ENCODE data around the gene CR1L.
A peak's percentile ranks its signal among the peaks of the same experiment; 100 is the strongest.
"Not testable (repeated sequence)": the region's sequence is repeated elsewhere in the genome, so short reads cannot be mapped to it uniquely, and the experiment has no call there.

CR1L gene

GRCh38 chr1:207753611-207754010 is 108.7 kb downstream of the CR1L start:
- peaks cover 44% of the 10 kb centered on the region for H3K36me3 Mint-ChIP-seq (ENCODE audit: low read depth)
- no peaks in the 10 kb centered on the region for H3K9me3 Mint-ChIP-seq

DNA sequence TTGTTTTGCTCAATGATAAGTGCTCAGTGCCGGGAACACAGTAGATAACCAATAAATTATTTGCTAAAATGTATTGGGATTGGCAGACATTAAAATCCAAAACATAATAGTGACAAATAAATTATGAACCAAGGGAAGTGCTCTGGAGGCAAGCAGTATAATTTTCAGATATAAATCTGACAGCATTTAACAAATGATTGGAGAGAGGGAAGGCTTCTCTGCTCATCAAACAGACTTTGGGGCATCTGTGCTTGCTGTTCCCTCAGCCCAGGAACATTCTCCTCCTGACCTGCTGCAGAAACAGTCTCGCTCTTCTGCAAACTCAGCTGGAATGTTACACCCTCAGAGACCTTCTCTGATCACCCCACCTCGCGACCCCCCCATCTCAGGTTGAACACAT is 109.1 kb downstream of the CR1L start:
- H3K27me3 Mint-ChIP-seq: no peaks in the 10 kb centered on the region
- H3K36me3 Mint-ChIP-seq (ENCODE audit: low read depth): peaks cover 47% of the 10 kb centered on the region
- H3K4me3 Mint-ChIP-seq: peak overlapping the region; percentile 99
- H3K27ac Mint-ChIP-seq: peak overlapping the region; percentile 23
- H3K9me3 Mint-ChIP-seq: no peaks in the 10 kb centered on the region
- DNase-seq: no peak
- peaks cover 73% of the 10 kb centered on the region for H3K4me1 Mint-ChIP-seq (ENCODE audit: low read depth)

More at GRCh38 chr1:207753611-207754010, 108.7 kb downstream of the CR1L start:
- Mint-ChIP-seq H3K27me3 (no peaks in the 10 kb centered on the region), H3K4me1 (ENCODE audit: low read depth) (peaks cover 77% of the 10 kb centered on the region), H3K27ac (peak overlapping the region; percentile 23), H3K4me3 (peak overlapping the region; percentile 99)
- DNase-seq: no peak

DNA sequence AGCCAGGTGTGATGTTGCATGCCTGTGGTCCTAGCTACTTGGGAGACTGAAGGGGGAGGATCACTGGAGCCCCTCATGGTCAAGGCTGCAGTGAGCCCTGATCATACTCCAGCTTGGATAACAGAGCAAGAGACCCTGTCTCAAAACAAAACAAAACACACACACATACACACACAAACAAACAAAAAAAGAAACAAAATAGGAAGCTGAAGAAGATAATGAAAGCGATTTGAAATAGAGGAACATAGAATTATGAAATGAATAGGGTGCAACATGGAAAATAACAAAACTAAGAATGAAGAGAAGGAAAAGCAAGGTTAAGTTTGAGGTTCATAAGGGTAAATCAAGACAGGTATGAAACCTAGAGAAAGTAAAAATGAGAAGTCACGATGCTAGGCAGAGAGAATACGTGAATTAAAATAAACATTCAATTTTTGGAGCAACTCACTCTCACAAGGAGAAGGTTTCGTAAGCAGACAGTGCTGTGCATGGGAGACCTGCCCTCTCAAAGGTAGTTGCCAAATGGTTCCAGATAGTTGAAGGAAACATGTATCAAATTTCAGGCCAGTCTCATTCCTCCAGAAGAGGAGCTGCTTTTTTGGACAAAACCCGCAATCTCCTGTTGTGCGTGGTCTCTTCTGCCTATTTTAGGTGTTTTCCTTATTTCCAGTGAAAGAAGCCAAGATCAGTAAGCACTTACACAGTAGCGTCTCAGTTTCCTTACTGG is 110.2 kb downstream of the CR1L start:
- Mint-ChIP-seq H3K36me3 (ENCODE audit: low read depth) (peaks cover 58% of the 10 kb centered on the region), H3K27me3 (no peaks in the 10 kb centered on the region), H3K4me3 (no peak overlapping the region), H3K4me1 (ENCODE audit: low read depth) (peaks cover 65% of the 10 kb centered on the region), H3K9me3 (no peaks in the 10 kb centered on the region), H3K27ac (no peak overlapping the region)
- no peak for DNase-seq

DNA sequence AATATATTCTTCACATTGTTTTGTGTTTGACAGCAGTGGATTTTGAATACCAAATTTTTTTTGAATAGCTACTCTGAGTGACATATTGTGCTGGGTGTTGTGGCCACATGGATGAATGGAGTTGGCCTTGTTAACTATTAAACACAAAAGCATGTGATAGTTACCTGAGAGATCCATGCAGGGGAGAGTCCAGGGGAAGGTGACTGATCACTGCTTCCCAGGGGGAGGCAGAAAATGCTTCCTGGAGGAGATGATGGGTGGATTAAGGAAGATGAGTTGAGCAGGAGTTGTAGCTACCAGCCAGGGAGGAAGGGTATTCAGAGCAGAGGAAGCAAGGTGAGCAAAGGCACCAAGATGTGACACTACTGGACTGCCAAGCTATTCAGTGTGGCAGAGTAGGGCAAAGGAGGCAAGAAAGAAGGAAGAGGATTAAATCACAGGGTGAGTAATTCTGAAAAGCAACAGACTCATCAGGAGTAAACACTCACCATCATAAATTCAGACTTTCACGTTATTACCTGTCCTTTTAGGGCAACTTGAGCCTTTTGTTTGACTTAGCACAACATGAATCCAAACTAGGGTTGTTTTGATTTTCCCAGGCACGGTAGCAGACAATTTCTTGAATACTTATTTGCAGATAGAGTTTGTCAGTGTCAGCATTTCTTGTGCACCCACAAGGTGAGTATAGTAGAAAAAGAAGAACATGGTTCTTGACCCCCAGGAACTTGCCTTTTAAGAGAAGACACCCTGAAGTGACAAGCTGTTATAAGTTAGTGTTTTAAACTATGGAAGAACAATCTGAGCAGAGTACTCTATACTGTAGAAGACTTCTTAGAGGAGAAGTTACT is 111.1 kb downstream of the CR1L start:
- H3K4me1 Mint-ChIP-seq (ENCODE audit: low read depth): peaks cover 56% of the 10 kb centered on the region
- DNase-seq: no peak
- H3K27ac Mint-ChIP-seq: peak overlapping the region; percentile 74
- H3K27me3 Mint-ChIP-seq: no peaks in the 10 kb centered on the region
- H3K36me3 Mint-ChIP-seq (ENCODE audit: low read depth): peaks cover 67% of the 10 kb centered on the region
- no peaks in the 10 kb centered on the region for H3K9me3 Mint-ChIP-seq
- H3K4me3 Mint-ChIP-seq: no peak overlapping the region

- no peak overlapping the region for H3K4me3 Mint-ChIP-seq
- peaks cover 9% of the 10 kb centered on the region for H3K4me1 Mint-ChIP-seq (ENCODE audit: low read depth)
- H3K36me3 Mint-ChIP-seq (ENCODE audit: low read depth): peaks cover 97% of the 10 kb centered on the region
- no peak for DNase-seq
- H3K27me3 Mint-ChIP-seq: no peaks in the 10 kb centered on the region
- no peaks in the 10 kb centered on the region for H3K9me3 Mint-ChIP-seq
- H3K27ac Mint-ChIP-seq: no peak overlapping the region
These were observed 117.7 kb downstream of the CR1L start for GRCh38 chr1:207762622-207763021.

DNA sequence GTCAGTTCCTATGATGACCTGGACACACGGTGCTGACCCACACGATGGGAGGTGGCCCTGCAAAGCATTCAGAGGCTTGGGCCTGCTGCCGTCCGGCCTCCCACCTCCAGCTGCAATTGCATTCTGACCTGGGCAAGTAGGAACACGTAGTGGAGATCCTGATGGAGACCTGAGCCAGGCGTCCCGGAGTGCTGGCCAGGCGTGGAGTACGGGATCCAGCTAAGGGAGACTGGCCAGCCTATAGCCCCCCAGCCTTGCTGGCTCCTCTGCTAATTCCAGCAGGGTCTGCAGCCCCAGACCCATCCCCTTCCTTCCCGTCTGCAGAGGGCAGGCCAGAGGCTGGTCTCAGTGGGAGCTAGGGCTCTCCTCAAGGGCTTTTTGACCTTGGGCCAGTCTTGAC is 118.2 kb downstream of the CR1L start:
- DNase-seq: no peak
- Mint-ChIP-seq H3K4me3 (no peak overlapping the region), H3K4me1 (ENCODE audit: low read depth) (peaks cover 6% of the 10 kb centered on the region), H3K36me3 (ENCODE audit: low read depth) (peaks cover 96% of the 10 kb centered on the region), H3K27ac (no peak overlapping the region), H3K9me3 (no peaks in the 10 kb centered on the region), H3K27me3 (no peaks in the 10 kb centered on the region)

DNA sequence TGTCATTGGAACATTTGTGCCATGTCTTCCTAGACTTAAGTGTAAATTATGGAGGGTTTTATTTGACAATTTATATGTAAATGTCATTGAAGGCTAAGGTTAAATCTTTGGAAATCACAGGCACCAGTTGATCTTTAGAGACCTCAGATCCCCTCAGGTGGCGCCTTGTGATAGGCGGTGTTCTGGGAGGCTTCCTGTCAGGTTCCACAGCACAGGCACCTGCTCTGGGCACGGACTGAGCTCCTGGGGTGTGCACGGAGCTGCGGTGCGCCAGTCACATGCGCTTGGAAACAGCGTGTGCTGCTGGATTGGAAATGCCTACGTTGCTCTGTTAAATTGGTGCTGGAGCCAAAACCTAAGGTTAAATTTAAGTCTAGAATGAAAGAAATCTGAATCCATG is 119.0 kb downstream of the CR1L start:
- H3K9me3 Mint-ChIP-seq: no peaks in the 10 kb centered on the region
- peaks cover 2% of the 10 kb centered on the region for H3K4me1 Mint-ChIP-seq (ENCODE audit: low read depth)
- H3K36me3 Mint-ChIP-seq (ENCODE audit: low read depth): peaks cover 97% of the 10 kb centered on the region
- no peak overlapping the region for H3K4me3 Mint-ChIP-seq
- no peak for DNase-seq
- no peaks in the 10 kb centered on the region for H3K27me3 Mint-ChIP-seq
- H3K27ac Mint-ChIP-seq: no peak overlapping the region

- H3K36me3 Mint-ChIP-seq (ENCODE audit: low read depth): peaks cover 96% of the 10 kb centered on the region
- no peaks in the 10 kb centered on the region for H3K27me3 Mint-ChIP-seq
- no peak for DNase-seq
- peaks cover 2% of the 10 kb centered on the region for H3K4me1 Mint-ChIP-seq (ENCODE audit: low read depth)
- H3K27ac Mint-ChIP-seq: peak overlapping the region; percentile 33
- no peak overlapping the region for H3K4me3 Mint-ChIP-seq
- peaks cover 2% of the 10 kb centered on the region for H3K9me3 Mint-ChIP-seq
These were observed 121.6 kb downstream of the CR1L start for GRCh38 chr1:207766569-207766968.

GRCh38 chr1:207770514-207770913 is 125.6 kb downstream of the CR1L start:
- H3K27ac Mint-ChIP-seq, DNase-seq, H3K9me3 Mint-ChIP-seq, H3K4me3 Mint-ChIP-seq, H3K27me3 Mint-ChIP-seq: not testable (repeated sequence)
- Mint-ChIP-seq H3K36me3 (ENCODE audit: low read depth) (peaks cover 97% of the 10 kb centered on the region), H3K4me1 (ENCODE audit: low read depth) (peaks cover 26% of the 10 kb centered on the region)
